SK-N-SH (cell line): ENCODE data around the gene SEMA3C. TPM values are rescaled to one million over a fixed set of nuclear protein-coding genes. Genes with fewer than 3 reads are reported as not detected.

Experiments
- CTCF ChIA-PET: fragments of 300-600, 350-600 bp; formaldehyde crosslinking; extraction: SDS; loops from one replicate; lab custom pipeline; 2021; lab: Yijun Ruan, JAX
- POLR2A ChIA-PET: fragments of 350-600 bp; sonication (Branson Sonifier 250); formaldehyde crosslinking; extraction: SDS; loops from one replicate; lab custom pipeline; 2020; ENCODE audit warnings: antibody characterized with exemption, inconsistent platforms; lab: Yijun Ruan, JAX
- DNase-seq: peaks from one replicate; pipeline ENCODE4 v3.0.0; 2012
- H2AFZ ChIP-seq: fragments of 200-600 bp; sonication (generic); 2 replicates; pipeline ENCODE4 v1.8.1; 2016; ENCODE audit warnings: antibody characterized with exemption, mild to moderate bottlenecking, low read depth
- H3F3A ChIP-seq: fragments of 200-600 bp; sonication (generic); replicated peaks from 2 replicates; pipeline ENCODE3; 2016; ENCODE audit warnings: antibody characterized with exemption, mild to moderate bottlenecking; ENCODE audit not compliant: insufficient read depth
- H3K27ac ChIP-seq, 2 experiments: fragments of 200-500 bp in 1 of 2; fragments of 200-600 bp in 1 of 2; sonication (Bioruptor generic) in 1 of 2; sonication (generic), shearing (Covaris generic) in 1 of 2; 2 replicates each; pipeline versions ENCODE4 v1.5.1 to v1.6.1; 2014 to 2016; ENCODE audit warnings: low read depth in 2 of 2, inconsistent platforms in 1 of 2, low read length in 1 of 2, mild to moderate bottlenecking in 1 of 2, mixed read lengths in 1 of 2
- H3K27me3 ChIP-seq: fragments of 200-600 bp; sonication (generic), shearing (Covaris generic); 2 replicates; pipeline ENCODE4 v1.6.1; 2016; ENCODE audit warnings: mixed run types; ENCODE audit not compliant: insufficient read depth
- H3K36me3 ChIP-seq, 2 experiments: fragments of 200-500 bp in 1 of 2; fragments of 200-600 bp in 1 of 2; sonication (Bioruptor generic) in 1 of 2; sonication (generic) in 1 of 2; replicated peaks in 1 of 2; 2 replicates each; pipeline versions ENCODE3 to v1.5.1; 2014 to 2016; ENCODE audit warnings: low read length in 1 of 2, mild to moderate bottlenecking in 1 of 2; ENCODE audit not compliant: insufficient read depth in 2 of 2, control insufficient read depth in 1 of 2
- H3K4me1 ChIP-seq, 2 experiments: fragments of 200-500 bp in 1 of 2; fragments of 200-600 bp in 1 of 2; sonication (Bioruptor generic) in 1 of 2; sonication (generic), shearing (Covaris generic) in 1 of 2; 2 replicates each; pipeline versions ENCODE4 v1.5.1 to v1.6.1; 2014 to 2016; ENCODE audit warnings: low read depth in 1 of 2, low read length in 1 of 2, mixed run types in 1 of 2; ENCODE audit not compliant: insufficient read depth in 2 of 2, control insufficient read depth in 1 of 2
- H3K4me2 ChIP-seq: fragments of 200-600 bp; sonication (generic), shearing (Covaris generic); 2 replicates; pipeline ENCODE4 v1.6.1; 2017; ENCODE audit warnings: mixed run types
- H3K4me3 ChIP-seq, 2 experiments: fragments of 200-500 bp in 1 of 2; fragments of 200-600 bp in 1 of 2; sonication (Bioruptor generic) in 1 of 2; sonication (generic), shearing (Covaris generic) in 1 of 2; 2 replicates each; pipeline versions ENCODE4 v1.5.1 to v1.8.1; 2014 to 2016; ENCODE audit warnings: low read depth in 2 of 2, inconsistent platforms in 1 of 2, low read length in 1 of 2, mild to moderate bottlenecking in 1 of 2, mixed read lengths in 1 of 2, moderate library complexity in 1 of 2
- H3K79me2 ChIP-seq: fragments of 200-600 bp; sonication (generic); 2 replicates; pipeline ENCODE4 v1.8.1; 2017; ENCODE audit warnings: mild to moderate bottlenecking; ENCODE audit not compliant: insufficient read depth
- H3K9ac ChIP-seq: fragments of 200-600 bp; sonication (generic); 2 replicates; pipeline ENCODE4 v1.6.1; 2017; ENCODE audit warnings: mixed run types
- H3K9me2 ChIP-seq: fragments of 200-600 bp; sonication (generic); 2 replicates; pipeline ENCODE4 v1.6.1; 2017; ENCODE audit warnings: mixed run types
- H3K9me3 ChIP-seq: fragments of 200-600 bp; sonication (generic); 2 replicates; pipeline ENCODE4 v1.6.1; 2017; ENCODE audit warnings: mixed run types, mild to moderate bottlenecking, moderate library complexity
- H4K20me1 ChIP-seq: fragments of 200-600 bp; sonication (generic); 2 replicates; pipeline ENCODE4 v1.6.1; 2017; ENCODE audit warnings: mild to moderate bottlenecking, mixed run types; ENCODE audit not compliant: insufficient read depth
- EZH2phosphoT487 ChIP-seq: fragments of 200-600 bp; sonication (generic); IDR thresholded peaks from 2 replicates; pipeline ENCODE4 v1.6.1; 2017; ENCODE audit warnings: low read depth, mixed run types, mild to moderate bottlenecking, antibody characterized with exemption, moderate library complexity, borderline replicate concordance
- FOSL2 ChIP-seq: IDR thresholded peaks from 2 replicates; pipeline ENCODE4 v1.4.0; 2012; ENCODE audit warnings: low read depth, mild to moderate bottlenecking, moderate library complexity, borderline replicate concordance
- FOXM1 ChIP-seq: IDR thresholded peaks from 2 replicates; pipeline ENCODE4 v1.4.0; 2012; ENCODE audit warnings: low read depth, mild to moderate bottlenecking
- IRF3 ChIP-seq: fragments of 150-350 bp; IDR thresholded peaks from 2 replicates; pipeline ENCODE4 v1.6.1; 2016; ENCODE audit warnings: mild to moderate bottlenecking, low read depth, low read length
- MEF2A ChIP-seq: IDR thresholded peaks from 2 replicates; pipeline ENCODE4 v1.4.0; 2012; ENCODE audit warnings: low read depth, borderline replicate concordance
- RCOR1 ChIP-seq: fragments of 150-350 bp; IDR thresholded peaks from 2 replicates; pipeline ENCODE4 v1.6.1; 2017; ENCODE audit warnings: antibody characterized with exemption, low read length
- RFX5 ChIP-seq: IDR thresholded peaks from 2 replicates; pipeline ENCODE4 v1.6.1; 2012; ENCODE audit warnings: mild to moderate bottlenecking, improper control_type of control experiment, low read length
- TAF1 ChIP-seq: IDR thresholded peaks from 2 replicates; pipeline ENCODE4 v1.6.1; 2012; ENCODE audit warnings: low read depth, mild to moderate bottlenecking, low read length, moderate library complexity, borderline replicate concordance
- TEAD4 ChIP-seq: IDR thresholded peaks from 2 replicates; pipeline ENCODE4 v1.4.0; 2012; ENCODE audit warnings: mild to moderate bottlenecking, borderline replicate concordance; ENCODE audit not compliant: insufficient read depth
- YY1 ChIP-seq: IDR thresholded peaks from 2 replicates; pipeline ENCODE4 v1.4.0; 2012; ENCODE audit warnings: low read depth, mild to moderate bottlenecking
- ZBTB33 ChIP-seq: IDR thresholded peaks from 2 replicates; pipeline ENCODE4 v1.4.0; 2012; ENCODE audit warnings: low read depth, borderline replicate concordance
- WGBS: methylation state at CpG from one replicate; pipeline ENCODE4 v1.1.6; 2017; ENCODE audit warnings: low lambda C conversion rate; 5-methylcytosine and 5-hydroxymethylcytosine counted together
- polyA plus RNA-seq, 3 experiments: library from polyadenylated mRNA; depleted of rRNA; stranded (reverse); fragments of >200 nt; gene quantifications; 2 replicates each; pipeline ENCODE4 v1.2.3, GENCODE V29; 2012
- TF ChIP-seq, protein P1 (sequence below): IDR thresholded peaks from 2 replicates; pipeline ENCODE4 v1.4.0; 2012; ENCODE audit warnings: low read depth, borderline replicate concordance
- TF ChIP-seq, protein P2 (sequence below): fragments of 150-350 bp; IDR thresholded peaks from 2 replicates; pipeline ENCODE4 v1.6.1; 2017; ENCODE audit warnings: antibody characterized with exemption, low read length, low read depth, borderline replicate concordance

Gene SEMA3C
- polyA plus RNA-seq, 1 of the 3 experiments (the other 2 are of a cell fraction), result 51.1 TPM

DNA sequence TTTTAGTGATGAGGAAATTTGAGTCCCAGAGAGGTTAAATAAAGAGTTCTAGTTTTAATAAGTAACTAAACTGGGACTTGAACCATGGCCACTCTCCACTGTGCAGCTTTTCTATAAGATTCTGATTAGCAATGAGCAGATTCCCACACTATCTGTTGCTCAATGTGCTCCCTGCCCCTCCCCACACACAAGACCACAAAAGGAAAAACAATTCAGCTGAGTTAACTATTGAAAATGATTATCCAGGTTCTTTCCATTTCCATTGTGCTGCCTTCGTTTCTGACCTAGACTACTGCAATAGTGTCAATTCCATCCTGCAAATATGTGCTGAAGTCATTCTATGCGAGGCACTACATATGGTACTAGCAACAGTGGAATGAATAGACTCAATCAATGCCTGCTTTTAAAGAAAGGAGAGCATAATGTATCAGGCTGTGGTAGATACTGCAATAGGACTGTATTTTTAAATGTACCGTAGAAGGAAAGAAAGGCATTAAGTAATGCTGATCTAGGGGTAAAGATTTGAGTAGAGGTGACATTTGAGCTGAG is 97.0 kb downstream of the SEMA3C start:
- WGBS, result 65% methylated on average over 3 of the region's 3 CpGs
- peaks cover under 1 to 37% of the 10 kb centered on the region in 2 experiments for H3K36me3 ChIP-seq
- DNase-seq, result no peak
- no peak overlapping the region for H2AFZ ChIP-seq
- H3K9me2 ChIP-seq, result no peaks in the 10 kb centered on the region
- H3K4me2 ChIP-seq, result no peak overlapping the region
- no peak for TF ChIP-seq YY1
- no peak for TF ChIP-seq TEAD4
- TF ChIP-seq RCOR1, result no peak
- TF ChIP-seq, protein P1, sequence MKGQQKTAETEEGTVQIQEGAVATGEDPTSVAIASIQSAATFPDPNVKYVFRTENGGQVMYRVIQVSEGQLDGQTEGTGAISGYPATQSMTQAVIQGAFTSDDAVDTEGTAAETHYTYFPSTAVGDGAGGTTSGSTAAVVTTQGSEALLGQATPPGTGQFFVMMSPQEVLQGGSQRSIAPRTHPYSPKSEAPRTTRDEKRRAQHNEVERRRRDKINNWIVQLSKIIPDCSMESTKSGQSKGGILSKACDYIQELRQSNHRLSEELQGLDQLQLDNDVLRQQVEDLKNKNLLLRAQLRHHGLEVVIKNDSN, result no peak
- no peaks in the 10 kb centered on the region for H3K79me2 ChIP-seq
- no peak overlapping the region for H3K4me3 ChIP-seq
- no peak overlapping the region for H3K27ac ChIP-seq
- no peaks in the 10 kb centered on the region for H4K20me1 ChIP-seq
- no peaks in the 10 kb centered on the region for H3K27me3 ChIP-seq
- no peaks in the 10 kb centered on the region for H3K9me3 ChIP-seq
- peaks cover 8 to 22% of the 10 kb centered on the region in 2 experiments; a peak in 3 of 4 replicates for H3K4me1 ChIP-seq
- CTCF ChIA-PET, result interaction anchor here (0.6 to 0.7 kb wide), 2 partner anchors 48 to 1621 kb away, joined by 3 to 4 read pairs; no protein-coding TSS in a partner anchor
- H3F3A ChIP-seq, result peaks cover 9% of the 10 kb centered on the region
- H3K9ac ChIP-seq, result no peak overlapping the region
- POLR2A ChIA-PET, result interaction anchor here (0.6 kb wide), 1 partner anchor 12 kb away, joined by 3 read pairs; no protein-coding TSS in a partner anchor

DNA sequence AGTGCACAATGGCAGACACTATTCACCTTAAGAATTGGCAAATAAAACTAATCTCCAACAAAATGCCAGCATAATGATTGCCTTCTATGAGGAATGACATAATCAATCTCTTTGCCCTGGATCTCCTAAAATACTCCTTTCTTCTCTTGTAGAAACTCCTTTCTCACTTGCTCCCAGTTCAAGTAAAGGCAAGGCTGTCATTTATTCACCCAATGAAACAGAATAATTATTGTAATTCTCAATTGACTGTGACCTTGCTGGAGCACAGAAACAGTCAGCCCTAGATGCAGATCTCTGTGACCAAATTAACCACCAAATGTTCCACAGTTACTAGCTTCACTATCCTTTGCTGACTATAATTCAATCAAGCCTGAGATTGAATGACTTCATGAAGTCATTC is 99.3 kb downstream of the SEMA3C start:
- no peaks in the 10 kb centered on the region for H4K20me1 ChIP-seq
- H3K9me2 ChIP-seq, result no peaks in the 10 kb centered on the region
- peaks cover 14 to 36% of the 10 kb centered on the region in 2 experiments for H3K36me3 ChIP-seq
- H3K4me2 ChIP-seq, result no peak overlapping the region
- TF ChIP-seq, protein P2, sequence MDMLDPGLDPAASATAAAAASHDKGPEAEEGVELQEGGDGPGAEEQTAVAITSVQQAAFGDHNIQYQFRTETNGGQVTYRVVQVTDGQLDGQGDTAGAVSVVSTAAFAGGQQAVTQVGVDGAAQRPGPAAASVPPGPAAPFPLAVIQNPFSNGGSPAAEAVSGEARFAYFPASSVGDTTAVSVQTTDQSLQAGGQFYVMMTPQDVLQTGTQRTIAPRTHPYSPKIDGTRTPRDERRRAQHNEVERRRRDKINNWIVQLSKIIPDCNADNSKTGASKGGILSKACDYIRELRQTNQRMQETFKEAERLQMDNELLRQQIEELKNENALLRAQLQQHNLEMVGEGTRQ, result no peak
- TF ChIP-seq FOSL2, result no peak
- TF ChIP-seq, protein P1, result no peak
- no peak for TF ChIP-seq IRF3
- no peak for TF ChIP-seq ZBTB33
- no peak for TF ChIP-seq EZH2phosphoT487
- TF ChIP-seq FOXM1, result no peak
- TF ChIP-seq MEF2A, result no peak
- no peak for TF ChIP-seq RFX5
- TF ChIP-seq TAF1, result no peak
- no peak for TF ChIP-seq TEAD4
- TF ChIP-seq, all 33 proteins: peak for 0
- peaks cover 6% of the 10 kb centered on the region for H3F3A ChIP-seq
- H3K27ac ChIP-seq, result peak overlapping the region in 1 of 2 experiments; percentile 43; a peak in 2 of 4 replicates
- ChIA-PET CTCF (no interaction called here), POLR2A (no interaction called here)
- DNase-seq, result no peak
- H3K9ac ChIP-seq, result no peak overlapping the region
- no peaks in the 10 kb centered on the region for H3K79me2 ChIP-seq
- no peaks in the 10 kb centered on the region for H3K9me3 ChIP-seq
- no peak overlapping the region for H2AFZ ChIP-seq
- H3K27me3 ChIP-seq, result no peaks in the 10 kb centered on the region
- no peak overlapping the region for H3K4me3 ChIP-seq
- peaks cover 0 to 23% of the 10 kb centered on the region in 2 experiments; a peak in 2 of 4 replicates for H3K4me1 ChIP-seq
